H9 (cell line): Measurements from ENCODE around the gene KRT12. TPM values are rescaled to one million over a fixed set of nuclear protein-coding genes. Genes with fewer than 3 reads are reported as not detected.

ENCODE experiments used
- DNase-seq: peaks from one replicate; pipeline ENCODE4 v3.0.0-alpha.2; 2017
- H2AFZ ChIP-seq: one replicate; pipeline ENCODE4 v1.6.1; 2013; ENCODE audit warnings: mild to moderate bottlenecking, low read length, control low read depth, moderate library complexity
- H2AK5ac ChIP-seq: 2 replicates; pipeline ENCODE4 v1.6.1; 2013; ENCODE audit warnings: low read length, control low read depth, mixed read lengths; ENCODE audit not compliant: insufficient read length
- H2BK120ac ChIP-seq: one replicate; pipeline ENCODE4 v1.6.1; 2013; ENCODE audit warnings: low read depth, mild to moderate bottlenecking, low read length, control low read depth, inconsistent platforms; ENCODE audit not compliant: poor library complexity, severe bottlenecking
- H2BK12ac ChIP-seq: 2 replicates; pipeline ENCODE4 v1.6.1; 2013; ENCODE audit warnings: low read length, control low read depth, mixed read lengths, low read depth; ENCODE audit not compliant: insufficient read length
- H2BK15ac ChIP-seq: 2 replicates; pipeline ENCODE4 v1.6.1; 2013; ENCODE audit warnings: low read depth, low read length, control low read depth
- H2BK20ac ChIP-seq: one replicate; pipeline ENCODE4 v1.6.1; 2013; ENCODE audit warnings: low read depth, mild to moderate bottlenecking, low read length, control low read depth, inconsistent platforms; ENCODE audit not compliant: poor library complexity, severe bottlenecking
- H2BK5ac ChIP-seq: 2 replicates; pipeline ENCODE4 v1.6.1; 2013; ENCODE audit warnings: low read length, control low read depth, mixed read lengths; ENCODE audit not compliant: insufficient read length
- H3K14ac ChIP-seq: 2 replicates; pipeline ENCODE4 v1.6.1; 2013; ENCODE audit warnings: low read length, control low read depth; ENCODE audit not compliant: insufficient read depth
- H3K18ac ChIP-seq: 2 replicates; pipeline ENCODE4 v1.6.1; 2013; ENCODE audit warnings: low read depth, mild to moderate bottlenecking, mixed read lengths, low read length, control low read depth; ENCODE audit not compliant: insufficient read length
- H3K23ac ChIP-seq: 2 replicates; pipeline ENCODE4 v1.6.1; 2013; ENCODE audit warnings: low read length, control low read depth, mixed read lengths, low read depth; ENCODE audit not compliant: insufficient read length
- H3K23me2 ChIP-seq: 2 replicates; pipeline ENCODE4 v1.6.1; 2013; ENCODE audit warnings: low read depth, mild to moderate bottlenecking, mixed read lengths, low read length, control low read depth; ENCODE audit not compliant: insufficient read length, poor library complexity, severe bottlenecking
- H3K27ac ChIP-seq: 2 replicates; pipeline ENCODE4 v1.5.1; 2013; ENCODE audit warnings: low read length, control low read depth, mixed read lengths, low read depth; ENCODE audit not compliant: insufficient read length
- H3K27me3 ChIP-seq: 2 replicates; pipeline ENCODE4 v1.6.1; 2013; ENCODE audit warnings: low read length, control low read depth, inconsistent platforms; ENCODE audit not compliant: insufficient read depth
- H3K4ac ChIP-seq: 2 replicates; pipeline ENCODE4 v1.6.1; 2013; ENCODE audit warnings: low read depth, mild to moderate bottlenecking, control low read depth, inconsistent platforms, low read length, moderate library complexity
- H3K4me1 ChIP-seq: 2 replicates; pipeline ENCODE4 v1.6.1; 2013; ENCODE audit warnings: low read length, control low read depth, inconsistent platforms; ENCODE audit not compliant: insufficient read depth
- H3K4me2 ChIP-seq: 2 replicates; pipeline ENCODE4 v1.6.1; 2013; ENCODE audit warnings: low read length, control low read depth, mixed read lengths; ENCODE audit not compliant: insufficient read length, insufficient read depth
- H3K56ac ChIP-seq: 2 replicates; pipeline ENCODE4 v1.6.1; 2013; ENCODE audit warnings: low read depth, mild to moderate bottlenecking, mixed read lengths, low read length, control low read depth; ENCODE audit not compliant: insufficient read length
- H3K79me1 ChIP-seq: 2 replicates; pipeline ENCODE4 v1.6.1; 2013; ENCODE audit warnings: low read depth, mild to moderate bottlenecking, moderate library complexity, low read length, control low read depth, inconsistent platforms; ENCODE audit not compliant: insufficient read depth, poor library complexity, severe bottlenecking
- H3K79me2 ChIP-seq: 2 replicates; pipeline ENCODE4 v1.6.1; 2013; ENCODE audit warnings: low read length, control low read depth, inconsistent platforms; ENCODE audit not compliant: insufficient read depth
- H3K9ac ChIP-seq: 2 replicates; pipeline ENCODE4 v1.6.1; 2013; ENCODE audit warnings: low read length, control low read depth, mixed read lengths; ENCODE audit not compliant: insufficient read length; ENCODE audit errors: extremely low read depth
- H3K9me3 ChIP-seq: one replicate; pipeline ENCODE4 v1.6.1; 2013; ENCODE audit warnings: low read depth, low read length, inconsistent platforms; ENCODE audit not compliant: control insufficient read depth
- H3T11ph ChIP-seq: one replicate; pipeline ENCODE4 v1.6.1; 2013; ENCODE audit warnings: mild to moderate bottlenecking, low read length, control low read depth, inconsistent platforms
- H4K20me1 ChIP-seq: one replicate; pipeline ENCODE4 v1.6.1; 2013; ENCODE audit not compliant: control insufficient read depth, insufficient read length, insufficient read depth
- H4K5ac ChIP-seq: 2 replicates; pipeline ENCODE4 v1.6.1; 2013; ENCODE audit warnings: low read depth, mild to moderate bottlenecking, mixed read lengths, low read length, control low read depth; ENCODE audit not compliant: insufficient read length
- H4K8ac ChIP-seq: replicated peaks from 2 replicates; pipeline ENCODE4 v1.6.1; 2013; ENCODE audit warnings: low read length, control low read depth, mixed read lengths, low read depth; ENCODE audit not compliant: insufficient read length
- H4K91ac ChIP-seq: 2 replicates; pipeline ENCODE4 v1.6.1; 2013; ENCODE audit warnings: low read depth, mild to moderate bottlenecking, moderate library complexity, mixed read lengths, low read length, control low read depth; ENCODE audit not compliant: insufficient read length
- H3K27ac Mint-ChIP-seq, 3 experiments: 2 replicates in 2 of 3; 3 replicates in 1 of 3; pipeline ENCODE4 v1.8.0; 2020 to 2021; ENCODE audit warnings: mixed read lengths in 3 of 3, mild to moderate bottlenecking in 1 of 3, moderate library complexity in 1 of 3
- H3K27me3 Mint-ChIP-seq: 2 replicates; pipeline ENCODE4 v1.8.0; 2021; ENCODE audit warnings: low read depth, mild to moderate bottlenecking, moderate library complexity, mixed read lengths
- H3K36me3 Mint-ChIP-seq, 3 experiments: 2 replicates in 2 of 3; 3 replicates in 1 of 3; pipeline ENCODE4 v1.8.0; 2020 to 2021; ENCODE audit warnings: low read depth in 3 of 3, mixed read lengths in 3 of 3; ENCODE audit not compliant: insufficient read depth in 1 of 3
- H3K4me1 Mint-ChIP-seq, 2 experiments: 2 replicates each; pipeline ENCODE4 v1.8.0; 2020; ENCODE audit warnings: mixed read lengths in 2 of 2
- H3K4me3 Mint-ChIP-seq, 2 experiments: 2 replicates in 1 of 2; 3 replicates in 1 of 2; pipeline ENCODE4 v1.8.0; 2020 to 2021; ENCODE audit warnings: mild to moderate bottlenecking in 2 of 2, mixed read lengths in 2 of 2, moderate library complexity in 1 of 2
- H3K9me3 Mint-ChIP-seq, 2 experiments: 2 replicates in 1 of 2; 3 replicates in 1 of 2; pipeline ENCODE4 v1.8.0; 2020; ENCODE audit warnings: mild to moderate bottlenecking in 2 of 2, mixed read lengths in 2 of 2, moderate library complexity in 1 of 2
- WGBS: extraction: QIAGEN DNeasy Blood & Tissue Kit; methylation state at CpG from one replicate; pipeline ENCODE4 v1.1.7; 2013; ENCODE audit warnings: missing lambda C conversion rate, low lambda C conversion rate, mixed read lengths; ENCODE audit not compliant: insufficient read length; ENCODE audit errors: extremely low coverage; 5-methylcytosine and 5-hydroxymethylcytosine counted together
- total RNA-seq: library from RNA; stranded (reverse); gene quantifications from 2 replicates; pipeline ENCODE4 v1.2.1, GENCODE V29; 2021
- TF ChIP-seq, protein P1 (sequence below): fragments of 200-600 bp; sonication (generic); conservative IDR thresholded peaks from 3 replicates; pipeline ENCODE4 v1.8.0; 2021; ENCODE audit warnings: antibody characterized with exemption, mild to moderate bottlenecking

The KRT12 gene
- total RNA-seq, 1 experiment from 2014 or later = not detected

DNA sequence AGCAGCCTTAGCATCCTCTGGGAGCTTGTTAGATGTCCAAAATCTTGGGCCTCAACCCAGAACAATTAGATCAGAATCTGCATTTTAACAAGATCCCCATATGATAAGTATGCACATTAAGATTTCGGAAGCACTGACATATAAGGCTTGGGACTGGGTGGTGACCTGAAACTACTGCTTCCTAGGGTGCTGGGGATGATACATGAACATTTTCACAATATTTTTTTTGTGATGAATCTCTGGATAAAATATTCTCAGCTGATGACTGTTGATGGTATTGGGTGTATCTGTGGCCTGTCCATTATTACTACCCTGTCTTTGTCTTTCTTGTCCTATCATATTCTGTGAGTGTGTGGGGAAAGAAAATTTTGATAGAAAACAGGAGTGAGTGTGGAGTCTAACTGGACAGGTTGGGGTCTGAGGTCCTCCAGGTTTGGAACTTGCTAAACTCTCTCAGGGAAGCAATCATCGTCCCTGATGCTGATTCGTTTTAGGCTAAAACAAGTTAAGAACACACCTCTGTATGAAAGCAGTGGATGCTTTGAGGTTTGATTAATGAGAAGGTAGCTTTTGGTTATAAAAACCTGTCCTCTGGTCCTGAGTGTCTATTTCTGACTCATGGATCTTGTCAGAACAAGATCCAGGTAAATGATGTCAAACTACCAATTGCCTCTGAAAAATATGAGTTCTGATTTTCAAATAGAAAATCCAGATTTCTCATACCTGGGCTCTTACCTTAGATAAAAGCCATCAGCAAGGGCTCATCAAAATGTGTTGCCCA lies 47.2 kb upstream of the KRT12 start:
- H4K20me1 ChIP-seq = no peaks in the 10 kb centered on the region
- WGBS = no CpG with 5 or more reads among the region's 3 CpGs
- no peak overlapping the region for H3K4me3 Mint-ChIP-seq

More for the DNA sequence above, 47.2 kb upstream of the KRT12 start:
- Histone ChIP-seq H4K5ac (no peak overlapping the region), H2BK15ac (no peak overlapping the region), H2AK5ac (no peak overlapping the region), H3K4me2 (no peak overlapping the region), H3K79me1 (no peaks in the 10 kb centered on the region), H2BK5ac (no peak overlapping the region), H3K79me2 (no peaks in the 10 kb centered on the region), H2BK12ac (no peak overlapping the region), H4K91ac (no peak overlapping the region), H3K18ac (no peak overlapping the region), H3K4me1 (no peaks in the 10 kb centered on the region), H2BK120ac (no peak overlapping the region), H2AFZ (no peak overlapping the region), H3K23ac (no peak overlapping the region), H3K27ac (no peak overlapping the region), H3K56ac (no peak overlapping the region), H4K8ac (no peak overlapping the region), H3K27me3 (no peaks in the 10 kb centered on the region), H3K14ac (no peak overlapping the region), H3K9ac (no peak overlapping the region), H3K23me2 (no peaks in the 10 kb centered on the region), H3K4ac (no peak overlapping the region), H3K9me3 (no peaks in the 10 kb centered on the region), H2BK20ac (no peak overlapping the region), H3T11ph (no peak overlapping the region)
- TF ChIP-seq, protein P1, sequence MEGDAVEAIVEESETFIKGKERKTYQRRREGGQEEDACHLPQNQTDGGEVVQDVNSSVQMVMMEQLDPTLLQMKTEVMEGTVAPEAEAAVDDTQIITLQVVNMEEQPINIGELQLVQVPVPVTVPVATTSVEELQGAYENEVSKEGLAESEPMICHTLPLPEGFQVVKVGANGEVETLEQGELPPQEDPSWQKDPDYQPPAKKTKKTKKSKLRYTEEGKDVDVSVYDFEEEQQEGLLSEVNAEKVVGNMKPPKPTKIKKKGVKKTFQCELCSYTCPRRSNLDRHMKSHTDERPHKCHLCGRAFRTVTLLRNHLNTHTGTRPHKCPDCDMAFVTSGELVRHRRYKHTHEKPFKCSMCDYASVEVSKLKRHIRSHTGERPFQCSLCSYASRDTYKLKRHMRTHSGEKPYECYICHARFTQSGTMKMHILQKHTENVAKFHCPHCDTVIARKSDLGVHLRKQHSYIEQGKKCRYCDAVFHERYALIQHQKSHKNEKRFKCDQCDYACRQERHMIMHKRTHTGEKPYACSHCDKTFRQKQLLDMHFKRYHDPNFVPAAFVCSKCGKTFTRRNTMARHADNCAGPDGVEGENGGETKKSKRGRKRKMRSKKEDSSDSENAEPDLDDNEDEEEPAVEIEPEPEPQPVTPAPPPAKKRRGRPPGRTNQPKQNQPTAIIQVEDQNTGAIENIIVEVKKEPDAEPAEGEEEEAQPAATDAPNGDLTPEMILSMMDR = no peak
- Mint-ChIP-seq H3K4me1 (no peaks in the 10 kb centered on the region), H3K27me3 (no peaks in the 10 kb centered on the region), H3K27ac (no peak overlapping the region), H3K36me3 (no peaks in the 10 kb centered on the region), H3K9me3 (no peaks in the 10 kb centered on the region)
- DNase-seq = no peak
